Measurements from ENCODE around the gene ALG8. TPM values are rescaled to one million over a fixed set of nuclear protein-coding genes. Genes with fewer than 3 reads are reported as not detected.

The ALG8 gene
- total RNA-seq, 1 experiment from 2014 or later, result 67.5 TPM

GRCh38 chr11:78112582-78113275 is 26.7 kb downstream of the ALG8 start:
- TF ChIP-seq CTCF (conservative IDR thresholded peaks at IDR 0.05), result no peak
- no peak for TF ChIP-seq EZH2 (IDR thresholded peaks at IDR 0.05; ENCODE audit: low read depth)
- no TSS peak for BruUV-seq (replicated peaks)
- Histone ChIP-seq H3F3A (ENCODE audit: insufficient read depth, low read depth) (no peaks in the 10 kb centered on the region), H3K36me3 (ENCODE audit: low read depth) (peaks cover 28% of the 10 kb centered on the region), H3K27me3 (ENCODE audit: insufficient read depth, low read depth) (no peaks in the 10 kb centered on the region), H3K4me3 (no peak overlapping the region), H2AFZ (no peak overlapping the region), H3K27ac (no peak overlapping the region), H3K79me2 (ENCODE audit: low read depth) (no peaks in the 10 kb centered on the region), H4K20me1 (ENCODE audit: insufficient read depth) (no peaks in the 10 kb centered on the region), H3K4me2 (no peak overlapping the region), H3K9me3 (ENCODE audit: insufficient read depth, low read depth) (no peaks in the 10 kb centered on the region), H3K4me1 (replicated peaks; ENCODE audit: insufficient read depth) (no peaks in the 10 kb centered on the region), H3K9me2 (ENCODE audit: insufficient read depth) (no peaks in the 10 kb centered on the region)
- CTCF ChIA-PET, result interaction anchor here (0.5 kb wide), 1 partner anchor 125 kb away, joined by 7 read pairs; no protein-coding TSS in a partner anchor
- DNase-seq, result no peak
- intact Hi-C loops (cut with micrococcal nuclease; ENCODE audit: unreplicated experiment), result no loop called here
- POLR2A ChIA-PET (ENCODE audit: unreplicated experiment), result interaction anchor here (0.6 kb wide), 1 partner anchor 21 kb away, joined by 7 read pairs; no protein-coding TSS in a partner anchor

- no peak for DNase-seq
- no TSS peak for BruUV-seq (replicated peaks)
- Histone ChIP-seq H3K4me1 (replicated peaks; ENCODE audit: insufficient read depth) (no peaks in the 10 kb centered on the region), H2AFZ (no peak overlapping the region), H3K36me3 (ENCODE audit: low read depth) (peaks cover 20% of the 10 kb centered on the region), H3K9me3 (ENCODE audit: insufficient read depth, low read depth) (no peaks in the 10 kb centered on the region), H3K27me3 (ENCODE audit: insufficient read depth, low read depth) (no peaks in the 10 kb centered on the region), H3K27ac (no peak overlapping the region), H3F3A (ENCODE audit: insufficient read depth, low read depth) (no peaks in the 10 kb centered on the region), H3K79me2 (ENCODE audit: low read depth) (no peaks in the 10 kb centered on the region), H3K4me2 (no peak overlapping the region), H4K20me1 (ENCODE audit: insufficient read depth) (no peaks in the 10 kb centered on the region), H3K9me2 (ENCODE audit: insufficient read depth) (no peaks in the 10 kb centered on the region), H3K4me3 (no peak overlapping the region)
- TF ChIP-seq CTCF (conservative IDR thresholded peaks at IDR 0.05) (no peak), EZH2 (IDR thresholded peaks at IDR 0.05; ENCODE audit: low read depth) (no peak)
- intact Hi-C loops (cut with micrococcal nuclease; ENCODE audit: unreplicated experiment), result no loop called here
- ChIA-PET POLR2A (ENCODE audit: unreplicated experiment) (no interaction called here), CTCF (no interaction called here)
Measured at GRCh38 chr11:78111298-78111697, 28.1 kb downstream of the ALG8 start.

- TF ChIP-seq EZH2 (IDR thresholded peaks at IDR 0.05; ENCODE audit: low read depth) (no peak), CTCF (conservative IDR thresholded peaks at IDR 0.05) (no peak)
- no peaks in the 10 kb centered on the region for H3K79me2 ChIP-seq (ENCODE audit: low read depth)
- BruUV-seq (replicated peaks), result no TSS peak
- no peak overlapping the region for H3K4me3 ChIP-seq
- peaks cover 20% of the 10 kb centered on the region for H3K36me3 ChIP-seq (ENCODE audit: low read depth)
- no peaks in the 10 kb centered on the region for H3K27me3 ChIP-seq (ENCODE audit: insufficient read depth, low read depth)
- no peak overlapping the region for H2AFZ ChIP-seq
- H3F3A ChIP-seq (ENCODE audit: insufficient read depth, low read depth), result no peaks in the 10 kb centered on the region
- H3K4me2 ChIP-seq, result no peak overlapping the region
- H3K9me3 ChIP-seq (ENCODE audit: insufficient read depth, low read depth), result no peaks in the 10 kb centered on the region
- no peaks in the 10 kb centered on the region for H3K4me1 ChIP-seq (replicated peaks; ENCODE audit: insufficient read depth)
- DNase-seq, result no peak
- ChIA-PET CTCF (no interaction called here), POLR2A (ENCODE audit: unreplicated experiment) (no interaction called here)
- H4K20me1 ChIP-seq (ENCODE audit: insufficient read depth), result no peaks in the 10 kb centered on the region
- H3K27ac ChIP-seq, result no peak overlapping the region
- H3K9me2 ChIP-seq (ENCODE audit: insufficient read depth), result no peaks in the 10 kb centered on the region
- intact Hi-C loops (cut with micrococcal nuclease; ENCODE audit: unreplicated experiment), result no loop called here
Measured at GRCh38 chr11:78110830-78111229, 28.6 kb downstream of the ALG8 start.
